HFFc6 (cell line): ENCODE measurements around the gene STAU1. TPM values are rescaled to one million over a fixed set of nuclear protein-coding genes. Genes with fewer than 3 reads are reported as not detected.

ENCODE experiments used
- DNase-seq: peaks from one replicate; pipeline ENCODE4 v3.0.0-alpha.2; 2018
- H3K27ac Mint-ChIP-seq: 2 replicates; pipeline ENCODE4 v1.8.0; 2020; ENCODE audit warnings: mild to moderate bottlenecking, mixed read lengths
- H3K27me3 Mint-ChIP-seq: 2 replicates; pipeline ENCODE4 v1.8.0; 2021; ENCODE audit warnings: mild to moderate bottlenecking, moderate library complexity, mixed read lengths; ENCODE audit not compliant: insufficient read depth
- H3K36me3 Mint-ChIP-seq: 2 replicates; pipeline ENCODE4 v1.8.0; 2021; ENCODE audit warnings: low read depth, mixed read lengths
- H3K4me1 Mint-ChIP-seq: 2 replicates; pipeline ENCODE4 v1.8.0; 2020; ENCODE audit warnings: low read depth, mixed read lengths
- H3K4me3 Mint-ChIP-seq: 2 replicates; pipeline ENCODE4 v1.8.0; 2020; ENCODE audit warnings: mild to moderate bottlenecking, moderate library complexity, mixed read lengths
- H3K9me3 Mint-ChIP-seq: 2 replicates; pipeline ENCODE4 v1.8.0; 2020; ENCODE audit warnings: mild to moderate bottlenecking, mixed read lengths
- total RNA-seq, 6 experiments: library from RNA; stranded (reverse); fragmentation: NEBNext Ultra II Directional; extraction: Animal tissue kit (Norgen Biotek cat#: 25700); gene quantifications; 2 replicates in 1 of 6; 3 replicates in 5 of 6; pipeline ENCODE4 v1.2.3, GENCODE V29; 2021
- TF ChIP-seq, protein P1 (sequence below): fragments of 200-600 bp; sonication (generic); IDR thresholded peaks from 2 replicates; pipeline ENCODE4 v1.5.0; 2021; ENCODE audit warnings: antibody characterized with exemption, mild to moderate bottlenecking

Gene STAU1
- total RNA-seq, 6 experiments from 2014 or later, result 85.6 to 95.4 (median 87.9) TPM

GRCh38 chr20:49132995-49133478 is 55.1 kb downstream of the STAU1 start:
- no peaks in the 10 kb centered on the region; the same call in 1 of the 2 replicates for H3K27me3 Mint-ChIP-seq
- no peaks in the 10 kb centered on the region for H3K9me3 Mint-ChIP-seq
- H3K27ac Mint-ChIP-seq, result peak overlapping the region; percentile 21; the same call in 1 of the 2 replicates
- no peak overlapping the region for H3K4me3 Mint-ChIP-seq
- H3K4me1 Mint-ChIP-seq, result peaks cover 10% of the 10 kb centered on the region
- H3K36me3 Mint-ChIP-seq, result peaks cover 18% of the 10 kb centered on the region; the same call in 1 of the 2 replicates
- DNase-seq, result peak; percentile 72
- TF ChIP-seq, protein P1, sequence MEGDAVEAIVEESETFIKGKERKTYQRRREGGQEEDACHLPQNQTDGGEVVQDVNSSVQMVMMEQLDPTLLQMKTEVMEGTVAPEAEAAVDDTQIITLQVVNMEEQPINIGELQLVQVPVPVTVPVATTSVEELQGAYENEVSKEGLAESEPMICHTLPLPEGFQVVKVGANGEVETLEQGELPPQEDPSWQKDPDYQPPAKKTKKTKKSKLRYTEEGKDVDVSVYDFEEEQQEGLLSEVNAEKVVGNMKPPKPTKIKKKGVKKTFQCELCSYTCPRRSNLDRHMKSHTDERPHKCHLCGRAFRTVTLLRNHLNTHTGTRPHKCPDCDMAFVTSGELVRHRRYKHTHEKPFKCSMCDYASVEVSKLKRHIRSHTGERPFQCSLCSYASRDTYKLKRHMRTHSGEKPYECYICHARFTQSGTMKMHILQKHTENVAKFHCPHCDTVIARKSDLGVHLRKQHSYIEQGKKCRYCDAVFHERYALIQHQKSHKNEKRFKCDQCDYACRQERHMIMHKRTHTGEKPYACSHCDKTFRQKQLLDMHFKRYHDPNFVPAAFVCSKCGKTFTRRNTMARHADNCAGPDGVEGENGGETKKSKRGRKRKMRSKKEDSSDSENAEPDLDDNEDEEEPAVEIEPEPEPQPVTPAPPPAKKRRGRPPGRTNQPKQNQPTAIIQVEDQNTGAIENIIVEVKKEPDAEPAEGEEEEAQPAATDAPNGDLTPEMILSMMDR, result peak; percentile 83

DNA sequence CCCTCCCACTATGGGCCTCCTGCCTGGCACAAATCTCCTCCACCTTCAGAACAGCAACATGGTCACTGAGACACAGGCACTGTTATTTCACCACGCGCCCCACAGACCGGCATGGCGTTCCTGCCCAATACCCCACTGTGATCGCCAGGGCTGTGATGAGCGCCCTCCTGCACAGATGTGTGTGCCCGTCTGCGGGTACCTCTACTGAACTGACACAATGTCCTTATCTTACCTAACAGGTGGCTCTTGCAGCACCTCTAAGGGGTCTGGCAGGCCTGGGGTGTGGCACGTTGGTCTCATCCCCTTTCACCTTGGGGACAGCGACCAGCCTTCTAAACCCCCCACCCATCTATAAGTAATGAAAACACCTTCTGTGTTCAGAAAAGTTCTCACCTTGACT is 64.2 kb downstream of the STAU1 start:
- Mint-ChIP-seq H3K9me3 (no peaks in the 10 kb centered on the region), H3K4me1 (no peaks in the 10 kb centered on the region), H3K4me3 (no peak overlapping the region), H3K27me3 (no peaks in the 10 kb centered on the region), H3K27ac (no peak overlapping the region), H3K36me3 (peaks cover 33% of the 10 kb centered on the region)
- TF ChIP-seq, protein P1, result no peak
- no peak for DNase-seq

- Mint-ChIP-seq H3K4me1 (no peaks in the 10 kb centered on the region), H3K4me3 (no peak overlapping the region), H3K9me3 (no peaks in the 10 kb centered on the region), H3K27ac (no peak overlapping the region), H3K27me3 (no peaks in the 10 kb centered on the region; the same call in 1 of the 2 replicates), H3K36me3 (peaks cover 40% of the 10 kb centered on the region)
- TF ChIP-seq, protein P1, result no peak
- DNase-seq, result no peak
Observed at GRCh38 chr20:49122920-49123319, 65.2 kb downstream of the STAU1 start.

- DNase-seq, result no peak
- Mint-ChIP-seq H3K27ac (no peak overlapping the region), H3K9me3 (no peaks in the 10 kb centered on the region), H3K4me1 (peaks cover 5% of the 10 kb centered on the region; the same call in 1 of the 2 replicates), H3K27me3 (no peaks in the 10 kb centered on the region; the same call in none of the 2 replicates), H3K36me3 (peaks cover 46% of the 10 kb centered on the region), H3K4me3 (no peak overlapping the region)
- TF ChIP-seq, protein P1, result no peak
Observed at GRCh38 chr20:49119988-49120387, 68.1 kb downstream of the STAU1 start.

DNA sequence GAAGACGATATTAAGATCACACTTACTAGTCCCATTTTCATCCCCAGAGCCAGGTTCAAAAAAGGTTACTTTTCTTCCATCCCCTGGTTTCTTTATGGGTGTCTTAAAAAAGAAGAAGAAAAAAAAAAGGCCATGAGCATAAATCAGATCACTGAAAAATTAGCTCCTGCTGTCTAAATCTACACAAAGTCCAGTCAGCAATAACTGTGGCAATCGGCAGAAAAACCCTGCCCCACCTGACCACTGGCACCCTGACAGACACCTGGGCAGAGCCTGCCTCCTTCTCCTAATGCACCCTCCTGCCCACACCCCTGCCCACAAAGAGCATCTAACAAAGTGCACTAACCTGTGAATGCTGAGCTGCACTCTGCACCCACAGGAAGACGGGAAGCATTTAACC is 69.8 kb downstream of the STAU1 start:
- DNase-seq, result no peak
- TF ChIP-seq, protein P1, result no peak
- no peak overlapping the region for H3K27ac Mint-ChIP-seq
- H3K27me3 Mint-ChIP-seq, result no peaks in the 10 kb centered on the region; the same call in none of the 2 replicates
- no peaks in the 10 kb centered on the region for H3K9me3 Mint-ChIP-seq
- peaks cover 7% of the 10 kb centered on the region for H3K4me1 Mint-ChIP-seq
- H3K4me3 Mint-ChIP-seq, result no peak overlapping the region
- peaks cover 47% of the 10 kb centered on the region for H3K36me3 Mint-ChIP-seq
